WI38 (cell line): ENCODE data around the gene STK32C.

Source experiments
- H3K4me3 ChIP-seq: 2 replicates; pipeline ENCODE4 v1.5.1; 2011; ENCODE audit warnings: low read depth, mild to moderate bottlenecking, control low read depth, low read length
- CTCF ChIP-seq: IDR thresholded peaks from 2 replicates; pipeline ENCODE4 v1.5.1; 2012; ENCODE audit warnings: low read depth, mild to moderate bottlenecking, control low read depth, low read length

STK32C gene

GRCh38 chr10:132283604-132284382 is 24.0 kb downstream of the STK32C start:
- no peak overlapping the region for H3K4me3 ChIP-seq
- TF ChIP-seq CTCF, result no peak

GRCh38 chr10:132282667-132283603 is 24.8 kb downstream of the STK32C start:
- no peak overlapping the region for H3K4me3 ChIP-seq
- no peak for TF ChIP-seq CTCF

- no peak for TF ChIP-seq CTCF
- no peak overlapping the region for H3K4me3 ChIP-seq
Measured at GRCh38 chr10:132281915-132282666, 25.7 kb downstream of the STK32C start.

- no peak overlapping the region for H3K4me3 ChIP-seq
- TF ChIP-seq CTCF, result no peak
Measured at GRCh38 chr10:132280646-132281074, 27.1 kb downstream of the STK32C start.

GRCh38 chr10:132279873-132280645 is 27.7 kb downstream of the STK32C start:
- no peak overlapping the region for H3K4me3 ChIP-seq
- TF ChIP-seq CTCF, result no peak

- no peak for TF ChIP-seq CTCF
- no peak overlapping the region for H3K4me3 ChIP-seq
Measured at GRCh38 chr10:132277311-132277741, 30.4 kb downstream of the STK32C start.
